ENCODE measurements around the gene ATP7B. TPM values are rescaled to one million over a fixed set of nuclear protein-coding genes. Genes with fewer than 3 reads are reported as not detected.

Gene ATP7B
- total RNA-seq, 1 experiment from 2014 or later, result 4.4 TPM

DNA sequence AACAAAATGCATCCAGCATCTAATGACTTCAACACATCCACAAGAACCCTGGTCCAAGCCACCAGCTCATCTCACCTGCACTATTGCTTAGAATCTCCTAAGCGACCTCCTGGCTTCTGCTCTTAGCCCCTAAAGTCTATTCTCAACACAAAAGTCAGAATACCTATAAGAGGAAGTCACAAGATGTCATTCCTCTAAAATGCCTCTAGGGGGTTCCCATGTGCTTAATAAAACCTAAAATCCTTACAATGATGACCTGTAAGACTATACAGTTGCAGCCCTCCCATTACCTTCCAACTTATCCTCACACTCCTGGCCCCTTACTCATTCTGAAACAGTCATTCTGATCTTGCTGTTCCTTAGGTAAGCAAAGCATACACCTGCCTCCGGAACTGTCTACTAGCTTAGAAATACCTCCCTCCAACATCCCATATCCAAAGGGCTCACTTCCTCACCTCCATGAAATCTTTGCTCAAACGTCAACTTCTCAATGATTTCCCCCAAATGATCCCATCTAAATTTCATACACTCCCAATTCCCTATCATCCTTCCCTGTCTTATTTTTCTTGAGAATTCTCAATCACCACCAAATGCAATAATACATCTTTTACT lies 10.0 kb downstream of the ATP7B start:
- no peak for TF ChIP-seq EZH2 (IDR thresholded peaks at IDR 0.05; ENCODE audit: low read length, unreplicated experiment)
- TF ChIP-seq, protein P1, sequence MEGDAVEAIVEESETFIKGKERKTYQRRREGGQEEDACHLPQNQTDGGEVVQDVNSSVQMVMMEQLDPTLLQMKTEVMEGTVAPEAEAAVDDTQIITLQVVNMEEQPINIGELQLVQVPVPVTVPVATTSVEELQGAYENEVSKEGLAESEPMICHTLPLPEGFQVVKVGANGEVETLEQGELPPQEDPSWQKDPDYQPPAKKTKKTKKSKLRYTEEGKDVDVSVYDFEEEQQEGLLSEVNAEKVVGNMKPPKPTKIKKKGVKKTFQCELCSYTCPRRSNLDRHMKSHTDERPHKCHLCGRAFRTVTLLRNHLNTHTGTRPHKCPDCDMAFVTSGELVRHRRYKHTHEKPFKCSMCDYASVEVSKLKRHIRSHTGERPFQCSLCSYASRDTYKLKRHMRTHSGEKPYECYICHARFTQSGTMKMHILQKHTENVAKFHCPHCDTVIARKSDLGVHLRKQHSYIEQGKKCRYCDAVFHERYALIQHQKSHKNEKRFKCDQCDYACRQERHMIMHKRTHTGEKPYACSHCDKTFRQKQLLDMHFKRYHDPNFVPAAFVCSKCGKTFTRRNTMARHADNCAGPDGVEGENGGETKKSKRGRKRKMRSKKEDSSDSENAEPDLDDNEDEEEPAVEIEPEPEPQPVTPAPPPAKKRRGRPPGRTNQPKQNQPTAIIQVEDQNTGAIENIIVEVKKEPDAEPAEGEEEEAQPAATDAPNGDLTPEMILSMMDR (conservative IDR thresholded peaks at IDR 0.05; ENCODE audit: low read depth, low read length), result peak; percentile 64
- TF ChIP-seq EZH2phosphoT487 (IDR thresholded peaks at IDR 0.05; ENCODE audit: borderline replicate concordance, low read length), result no peak
- POLR2A ChIA-PET (ENCODE audit: unreplicated experiment), result no interaction called here
- Histone ChIP-seq H2AFZ (ENCODE audit: low read length) (no peak overlapping the region), H3K79me2 (ENCODE audit: low read length) (no peaks in the 10 kb centered on the region), H3K27ac (ENCODE audit: low read length) (no peak overlapping the region), H3K9me3 (ENCODE audit: low read length) (no peaks in the 10 kb centered on the region), H3K4me2 (ENCODE audit: low read length) (no peak overlapping the region), H3K36me3 (ENCODE audit: low read depth, low read length) (no peaks in the 10 kb centered on the region), H3K9ac (ENCODE audit: low read length) (no peak overlapping the region), H3K4me3 (ENCODE audit: low read length) (no peak overlapping the region), H3K27me3 (ENCODE audit: low read length) (no peaks in the 10 kb centered on the region), H3F3A (ENCODE audit: low read length, unreplicated experiment) (no peaks in the 10 kb centered on the region), H4K20me1 (ENCODE audit: low read length) (no peaks in the 10 kb centered on the region), H3K9me2 (replicated peaks; ENCODE audit: low read length) (no peaks in the 10 kb centered on the region), H3K4me1 (ENCODE audit: insufficient read depth, low read length) (peaks cover 16% of the 10 kb centered on the region)
- CTCF ChIA-PET, result no interaction called here
- DNase-seq, result peak; percentile 50
- intact Hi-C loops (cut with micrococcal nuclease), result loop anchor here (1.0 kb wide), 2 partner anchors 126 to 200 kb away; no protein-coding TSS in a partner anchor
- peak; percentile 59 for ATAC-seq
- BruUV-seq (replicated peaks), result no TSS peak

DNA sequence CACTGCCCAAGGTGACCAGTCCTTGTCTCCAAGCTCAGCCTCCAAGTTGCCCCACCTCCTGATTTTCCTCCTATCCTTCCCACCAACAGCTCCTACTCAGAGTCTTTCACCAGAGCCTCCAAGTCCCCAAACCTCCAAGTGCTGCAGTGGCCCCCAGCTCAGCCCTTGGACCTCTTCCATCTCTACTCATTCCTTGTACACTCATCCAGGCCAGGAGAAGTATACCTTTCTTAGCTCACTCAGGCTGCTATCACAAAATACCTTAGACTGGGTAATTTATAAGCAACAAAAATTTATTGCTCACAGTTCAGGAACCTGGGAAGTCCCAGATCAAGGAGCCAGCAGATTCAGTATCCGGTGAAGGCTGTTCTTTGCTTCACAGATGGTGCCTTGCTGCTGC lies 11.3 kb downstream of the ATP7B start:
- no TSS peak for BruUV-seq (replicated peaks)
- peak overlapping the region; percentile 5; the same call in 1 of the 2 replicates for H2AFZ ChIP-seq (ENCODE audit: low read length)
- ChIA-PET CTCF (interaction anchor here (1.4 kb wide), 1 partner anchor 64 kb away, joined by 5 read pairs; no protein-coding TSS in a partner anchor), POLR2A (ENCODE audit: unreplicated experiment) (no interaction called here)
- H4K20me1 ChIP-seq (ENCODE audit: low read length), result no peaks in the 10 kb centered on the region
- DNase-seq, result no peak
- H3K9ac ChIP-seq (ENCODE audit: low read length), result no peak overlapping the region
- no peak overlapping the region for H3K27ac ChIP-seq (ENCODE audit: low read length)
- H3K4me3 ChIP-seq (ENCODE audit: low read length), result peak overlapping the region; percentile 9; the same call in 1 of the 2 replicates
- H3K79me2 ChIP-seq (ENCODE audit: low read length), result no peaks in the 10 kb centered on the region
- ATAC-seq, result no peak
- TF ChIP-seq, protein P1 (conservative IDR thresholded peaks at IDR 0.05; ENCODE audit: low read depth, low read length), result no peak
- no peak for TF ChIP-seq EZH2 (IDR thresholded peaks at IDR 0.05; ENCODE audit: low read length, unreplicated experiment)
- no peak for TF ChIP-seq EZH2phosphoT487 (IDR thresholded peaks at IDR 0.05; ENCODE audit: borderline replicate concordance, low read length)
- no peaks in the 10 kb centered on the region for H3K9me3 ChIP-seq (ENCODE audit: low read length)
- no peaks in the 10 kb centered on the region for H3K36me3 ChIP-seq (ENCODE audit: low read depth, low read length)
- H3K9me2 ChIP-seq (replicated peaks; ENCODE audit: low read length), result no peaks in the 10 kb centered on the region
- peaks cover 16% of the 10 kb centered on the region for H3K4me1 ChIP-seq (ENCODE audit: insufficient read depth, low read length)
- H3K27me3 ChIP-seq (ENCODE audit: low read length), result no peaks in the 10 kb centered on the region
- peak overlapping the region; percentile 65 for H3K4me2 ChIP-seq (ENCODE audit: low read length)
- no peaks in the 10 kb centered on the region for H3F3A ChIP-seq (ENCODE audit: low read length, unreplicated experiment)
- intact Hi-C loops (cut with micrococcal nuclease), result no loop called here

DNA sequence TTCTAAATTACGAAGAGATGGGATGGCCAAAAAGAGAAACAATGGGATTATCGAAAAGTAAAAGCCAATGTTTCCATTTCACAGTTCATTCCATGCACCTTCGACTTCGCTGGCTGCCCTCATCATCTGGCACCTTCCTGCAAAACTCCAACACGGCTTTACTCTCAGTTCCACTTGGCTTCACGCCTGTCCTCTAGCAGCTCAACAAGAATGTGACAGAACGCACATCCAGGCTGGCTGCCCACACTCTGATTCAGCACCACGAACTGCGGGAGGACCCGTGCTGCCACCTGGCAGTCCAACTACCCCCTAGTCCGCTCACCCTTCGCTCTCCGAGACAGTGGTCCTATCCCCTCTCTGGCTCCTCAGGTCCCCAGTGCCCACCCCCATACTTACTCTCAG lies 11.7 kb downstream of the ATP7B start:
- POLR2A ChIA-PET (ENCODE audit: unreplicated experiment), result no interaction called here
- ATAC-seq, result peak; percentile 62
- intact Hi-C loops (cut with micrococcal nuclease), result no loop called here

More for the DNA sequence above, 11.7 kb downstream of the ATP7B start:
- Histone ChIP-seq H3K27ac (ENCODE audit: low read length) (no peak overlapping the region), H2AFZ (ENCODE audit: low read length) (peak overlapping the region; percentile 5; the same call in 1 of the 2 replicates), H3K9me2 (replicated peaks; ENCODE audit: low read length) (no peaks in the 10 kb centered on the region), H3K9ac (ENCODE audit: low read length) (no peak overlapping the region), H3K4me1 (ENCODE audit: insufficient read depth, low read length) (peaks cover 16% of the 10 kb centered on the region), H3K4me3 (ENCODE audit: low read length) (peak overlapping the region; percentile 9; the same call in 1 of the 2 replicates), H4K20me1 (ENCODE audit: low read length) (no peaks in the 10 kb centered on the region), H3K36me3 (ENCODE audit: low read depth, low read length) (no peaks in the 10 kb centered on the region), H3K79me2 (ENCODE audit: low read length) (no peaks in the 10 kb centered on the region), H3K4me2 (ENCODE audit: low read length) (peak overlapping the region; percentile 65), H3K9me3 (ENCODE audit: low read length) (no peaks in the 10 kb centered on the region), H3F3A (ENCODE audit: low read length, unreplicated experiment) (no peaks in the 10 kb centered on the region), H3K27me3 (ENCODE audit: low read length) (no peaks in the 10 kb centered on the region)
- DNase-seq, result peak; percentile 38
- TF ChIP-seq EZH2phosphoT487 (IDR thresholded peaks at IDR 0.05; ENCODE audit: borderline replicate concordance, low read length) (no peak), EZH2 (IDR thresholded peaks at IDR 0.05; ENCODE audit: low read length, unreplicated experiment) (no peak)
- TF ChIP-seq, protein P1 (conservative IDR thresholded peaks at IDR 0.05; ENCODE audit: low read depth, low read length), result no peak
- CTCF ChIA-PET, result interaction anchor here (0.6 to 1.4 kb wide), 5 partner anchors 37 to 128 kb away, joined by 3 to 5 read pairs (median 3); no protein-coding TSS in a partner anchor
- no TSS peak for BruUV-seq (replicated peaks)

Data from PC-3 (cell line).